OCI-M1 (cell line): ENCODE measurements around the gene SUN2.
"Not testable (repeated sequence)": the region's sequence is repeated elsewhere in the genome, so short reads cannot be mapped to it uniquely, and the experiment has no call there.

ENCODE experiments used
- DNase-seq: peaks from one replicate; lab custom pipeline; 2025; lab: John Stamatoyannopoulos, UW

SUN2 gene

GRCh38 chr22:38755911-38756532 is at the start of gene SUN2:
TSS of gene SUN2 (minus strand) at chr22:38755998. CDS start at chr22:38752628, 3,370 bp downstream.
- peak; percentile 91 for DNase-seq

- DNase-seq = not testable (repeated sequence)
These were observed 49.3 kb upstream of the SUN2 start for GRCh38 chr22:38805041-38805593.

GRCh38 chr22:38802671-38803121 is 46.9 kb upstream of the SUN2 start:
- no peak for DNase-seq

GRCh38 chr22:38799265-38800002 is 43.6 kb upstream of the SUN2 start:
- DNase-seq = no peak

GRCh38 chr22:38798496-38798895 is 42.7 kb upstream of the SUN2 start:
- no peak for DNase-seq

GRCh38 chr22:38796262-38796957 is 40.6 kb upstream of the SUN2 start:
- no peak for DNase-seq

GRCh38 chr22:38795569-38795968 is 39.8 kb upstream of the SUN2 start:
- DNase-seq = no peak

- DNase-seq = peak; percentile 98
These were observed 38.1 kb upstream of the SUN2 start, which contains the start of gene DNAL4 for GRCh38 chr22:38793721-38794466. TSS of gene DNAL4 (minus strand) at chr22:38794143. CDS start at chr22:38782731, 11,412 bp downstream.

- DNase-seq = no peak
These were observed 37.5 kb upstream of the SUN2 start for GRCh38 chr22:38793317-38793716.

- no peak for DNase-seq
These were observed 37.0 kb upstream of the SUN2 start for GRCh38 chr22:38792833-38793232.

- no peak for DNase-seq
These were observed 33.8 kb upstream of the SUN2 start for GRCh38 chr22:38789606-38790005.

GRCh38 chr22:38788846-38789245 is 33.0 kb upstream of the SUN2 start:
- DNase-seq = no peak

GRCh38 chr22:38788021-38788816 is 32.4 kb upstream of the SUN2 start:
- no peak for DNase-seq

- no peak for DNase-seq
These were observed 30.8 kb upstream of the SUN2 start for GRCh38 chr22:38786631-38787030.

GRCh38 chr22:38784856-38785255 is 29.1 kb upstream of the SUN2 start:
- DNase-seq = no peak

- DNase-seq = no peak
These were observed 28.2 kb upstream of the SUN2 start for GRCh38 chr22:38784035-38784434.

GRCh38 chr22:38783095-38783615 is 27.4 kb upstream of the SUN2 start:
- no peak for DNase-seq

- DNase-seq = peak; percentile 50
These were observed 26.8 kb upstream of the SUN2 start for GRCh38 chr22:38782402-38783094.

- no peak for DNase-seq
These were observed 25.2 kb upstream of the SUN2 start for GRCh38 chr22:38781033-38781432.

GRCh38 chr22:38777087-38777671 is 21.4 kb upstream of the SUN2 start:
- DNase-seq = no peak
